Measurements from ENCODE around the gene MAGI2. TPM values are rescaled to one million over a fixed set of nuclear protein-coding genes. Genes with fewer than 3 reads are reported as not detected.

The MAGI2 gene
- total RNA-seq, 1 experiment from 2014 or later, result 14.3 TPM

- Histone ChIP-seq H3K23me2 (ENCODE audit: insufficient read length, low read depth, low read length, poor library complexity, severe bottlenecking) (no peaks in the 10 kb centered on the region), H4K5ac (ENCODE audit: insufficient read length, low read depth, low read length) (no peak overlapping the region), H2BK12ac (ENCODE audit: insufficient read length, low read depth, low read length) (no peak overlapping the region), H3K23ac (ENCODE audit: insufficient read length, low read depth, low read length) (no peak overlapping the region), H3K18ac (ENCODE audit: insufficient read length, low read depth, low read length) (no peak overlapping the region), H3K9me3 (ENCODE audit: control insufficient read depth, low read depth, low read length) (no peaks in the 10 kb centered on the region), H3K4me2 (ENCODE audit: insufficient read depth, insufficient read length, low read length) (no peak overlapping the region), H2AFZ (ENCODE audit: low read length) (no peak overlapping the region), H3K14ac (ENCODE audit: insufficient read depth, low read length) (no peak overlapping the region), H3K4ac (ENCODE audit: low read depth, low read length) (no peak overlapping the region), H4K20me1 (ENCODE audit: control insufficient read depth, insufficient read depth, insufficient read length) (no peaks in the 10 kb centered on the region), H2AK5ac (ENCODE audit: insufficient read length, low read length) (no peak overlapping the region), H2BK120ac (ENCODE audit: low read depth, low read length, poor library complexity, severe bottlenecking) (no peak overlapping the region), H2BK20ac (ENCODE audit: low read depth, low read length, poor library complexity, severe bottlenecking) (no peak overlapping the region), H3T11ph (ENCODE audit: low read length) (no peak overlapping the region), H3K27me3 (ENCODE audit: insufficient read depth, low read length) (no peaks in the 10 kb centered on the region), H3K56ac (ENCODE audit: insufficient read length, low read depth, low read length) (no peak overlapping the region), H2BK15ac (ENCODE audit: low read depth, low read length) (no peak overlapping the region), H2BK5ac (ENCODE audit: insufficient read length, low read length) (no peak overlapping the region), H3K79me2 (ENCODE audit: insufficient read depth, low read length) (no peaks in the 10 kb centered on the region), H3K4me1 (ENCODE audit: insufficient read depth, low read length) (no peaks in the 10 kb centered on the region), H3K79me1 (ENCODE audit: insufficient read depth, low read depth, low read length, poor library complexity, severe bottlenecking) (no peaks in the 10 kb centered on the region), H3K9ac (ENCODE audit: extremely low read depth, insufficient read length, low read length) (no peak overlapping the region), H4K91ac (ENCODE audit: insufficient read length, low read depth, low read length) (no peak overlapping the region), H4K8ac (replicated peaks; ENCODE audit: insufficient read length, low read depth, low read length) (no peak overlapping the region), H3K27ac (ENCODE audit: insufficient read length, low read depth, low read length) (no peak overlapping the region)
- TF ChIP-seq CTCF (conservative IDR thresholded peaks at IDR 0.05), result no peak
- no peaks in the 10 kb centered on the region; a peak in 1 of 7 replicates for H3K36me3 Mint-ChIP-seq (ENCODE audit: insufficient read depth in 1 of 3, low read depth in 3 of 3)
- H3K27ac Mint-ChIP-seq, result no peak overlapping the region
- H3K27me3 Mint-ChIP-seq (ENCODE audit: low read depth), result no peaks in the 10 kb centered on the region
- WGBS (ENCODE audit: extremely low coverage, insufficient read length, low lambda C conversion rate), result 100% methylated on average over 2 of the region's 5 CpGs
- no peaks in the 10 kb centered on the region for H3K4me1 Mint-ChIP-seq
- no peak for DNase-seq
- no peaks in the 10 kb centered on the region; a peak in 1 of 5 replicates for H3K9me3 Mint-ChIP-seq
- H3K4me3 Mint-ChIP-seq, result no peak overlapping the region
These were observed 1154.4 kb downstream of the MAGI2 start for GRCh38 chr7:78299088-78299487.
